T-helper 1 cell treated with Interleukin-12 subunit alpha and Interleukin-12 subunit beta and Interleukin-4 antibody, amounts not matched to agents 30 μg/mL and 1 μg/mL, for 36 hours (primary cell): ENCODE results near the gene EBP.

Source experiments
- H3K27ac Mint-ChIP-seq: one replicate; pipeline ENCODE4 v1.8.0; 2021; ENCODE audit warnings: mild to moderate bottlenecking, mixed read lengths
- H3K27me3 Mint-ChIP-seq: one replicate; pipeline ENCODE4 v1.8.0; 2021; ENCODE audit warnings: low read depth, mixed read lengths
- H3K36me3 Mint-ChIP-seq: one replicate; pipeline ENCODE4 v1.8.0; 2021; ENCODE audit warnings: low read depth, mixed read lengths
- H3K4me1 Mint-ChIP-seq: one replicate; pipeline ENCODE4 v1.8.0; 2021; ENCODE audit warnings: low read depth, mixed read lengths
- H3K4me3 Mint-ChIP-seq: one replicate; pipeline ENCODE4 v1.8.0; 2021; ENCODE audit warnings: mild to moderate bottlenecking, moderate library complexity, mixed read lengths
- H3K9me3 Mint-ChIP-seq: one replicate; pipeline ENCODE4 v1.8.0; 2021; ENCODE audit warnings: mixed read lengths

The EBP gene

GRCh38 chrX:48521353-48522243 is at the start of gene EBP:
Gene EBP, plus strand, starts transcription at chrX:48521808. Its CDS starts 1,964 bp downstream, at chrX:48523772.
- H3K4me1 Mint-ChIP-seq: peaks cover 25% of the 10 kb centered on the region
- H3K36me3 Mint-ChIP-seq: peaks cover 17% of the 10 kb centered on the region
- peak within 1 kb of the TSS; percentile 90 for H3K4me3 Mint-ChIP-seq
- H3K27me3 Mint-ChIP-seq: no peaks in the 10 kb centered on the region
- H3K9me3 Mint-ChIP-seq: no peaks in the 10 kb centered on the region
- H3K27ac Mint-ChIP-seq: peak within 1 kb of the TSS; percentile 96

GRCh38 chrX:48472225-48472624 is 49.4 kb upstream of the EBP start:
- peaks cover 8% of the 10 kb centered on the region for H3K36me3 Mint-ChIP-seq

GRCh38 chrX:48472851-48473703 is 48.5 kb upstream of the EBP start:
- H3K27ac Mint-ChIP-seq: no peak overlapping the region
- H3K9me3 Mint-ChIP-seq: no peaks in the 10 kb centered on the region
- peaks cover 6% of the 10 kb centered on the region for H3K36me3 Mint-ChIP-seq
- no peaks in the 10 kb centered on the region for H3K27me3 Mint-ChIP-seq
- H3K4me3 Mint-ChIP-seq: no peak overlapping the region
- H3K4me1 Mint-ChIP-seq: peaks cover 30% of the 10 kb centered on the region

More at GRCh38 chrX:48472225-48472624, 49.4 kb upstream of the EBP start:
- H3K4me1 Mint-ChIP-seq: peaks cover 26% of the 10 kb centered on the region
- H3K4me3 Mint-ChIP-seq: no peak overlapping the region
- no peak overlapping the region for H3K27ac Mint-ChIP-seq
- H3K27me3 Mint-ChIP-seq: no peaks in the 10 kb centered on the region
- no peaks in the 10 kb centered on the region for H3K9me3 Mint-ChIP-seq

- Mint-ChIP-seq H3K27me3 (no peaks in the 10 kb centered on the region), H3K36me3 (peaks cover 7% of the 10 kb centered on the region), H3K27ac (no peak overlapping the region), H3K4me1 (peaks cover 31% of the 10 kb centered on the region), H3K9me3 (no peaks in the 10 kb centered on the region), H3K4me3 (no peak overlapping the region)
Observed at GRCh38 chrX:48473704-48473990, 48.0 kb upstream of the EBP start.

GRCh38 chrX:48474127-48474526 is 47.5 kb upstream of the EBP start:
- Mint-ChIP-seq H3K4me1 (peaks cover 32% of the 10 kb centered on the region), H3K27ac (no peak overlapping the region), H3K9me3 (no peaks in the 10 kb centered on the region), H3K27me3 (no peaks in the 10 kb centered on the region), H3K36me3 (peaks cover 8% of the 10 kb centered on the region), H3K4me3 (peak overlapping the region; percentile 31)

GRCh38 chrX:48474581-48474980 is 47.0 kb upstream of the EBP start:
- Mint-ChIP-seq H3K9me3 (no peaks in the 10 kb centered on the region), H3K4me1 (peaks cover 31% of the 10 kb centered on the region), H3K27me3 (no peaks in the 10 kb centered on the region), H3K27ac (no peak overlapping the region), H3K4me3 (peak overlapping the region; percentile 96), H3K36me3 (peaks cover 9% of the 10 kb centered on the region)

- Mint-ChIP-seq H3K4me1 (peaks cover 26% of the 10 kb centered on the region), H3K4me3 (peak overlapping the region; percentile 96), H3K27ac (peak overlapping the region; percentile 95), H3K27me3 (no peaks in the 10 kb centered on the region), H3K9me3 (no peaks in the 10 kb centered on the region), H3K36me3 (peaks cover 13% of the 10 kb centered on the region)
Observed at GRCh38 chrX:48475296-48475695, 46.3 kb upstream of the EBP start.

GRCh38 chrX:48475774-48476577 is 45.6 kb upstream of the EBP start, which contains the start of gene FTSJ1:
Gene FTSJ1, plus strand, starts transcription at chrX:48476199. Its CDS starts 1,849 bp downstream, at chrX:48478048.
- Mint-ChIP-seq H3K4me3 (peak within 1 kb of the TSS; percentile 96), H3K36me3 (peaks cover 18% of the 10 kb centered on the region), H3K27me3 (no peaks in the 10 kb centered on the region), H3K9me3 (no peaks in the 10 kb centered on the region), H3K27ac (peak within 1 kb of the TSS; percentile 95), H3K4me1 (peaks cover 29% of the 10 kb centered on the region)

- Mint-ChIP-seq H3K27ac (peak overlapping the region; percentile 95), H3K4me3 (peak overlapping the region; percentile 96), H3K4me1 (peaks cover 28% of the 10 kb centered on the region), H3K36me3 (peaks cover 20% of the 10 kb centered on the region), H3K9me3 (no peaks in the 10 kb centered on the region), H3K27me3 (no peaks in the 10 kb centered on the region)
Observed at GRCh38 chrX:48476919-48477318, 44.7 kb upstream of the EBP start.

- Mint-ChIP-seq H3K27ac (no peak overlapping the region), H3K9me3 (no peaks in the 10 kb centered on the region), H3K4me1 (peaks cover 28% of the 10 kb centered on the region), H3K4me3 (no peak overlapping the region), H3K36me3 (peaks cover 20% of the 10 kb centered on the region), H3K27me3 (no peaks in the 10 kb centered on the region)
Observed at GRCh38 chrX:48477960-48478755, 43.5 kb upstream of the EBP start.

GRCh38 chrX:48478806-48479205 is 42.8 kb upstream of the EBP start:
- Mint-ChIP-seq H3K4me1 (peaks cover 28% of the 10 kb centered on the region), H3K27me3 (no peaks in the 10 kb centered on the region), H3K36me3 (peaks cover 20% of the 10 kb centered on the region), H3K4me3 (no peak overlapping the region), H3K27ac (no peak overlapping the region), H3K9me3 (no peaks in the 10 kb centered on the region)

GRCh38 chrX:48480142-48480541 is 41.5 kb upstream of the EBP start:
- peaks cover 20% of the 10 kb centered on the region for H3K36me3 Mint-ChIP-seq
- H3K4me3 Mint-ChIP-seq: no peak overlapping the region
- H3K27me3 Mint-ChIP-seq: no peaks in the 10 kb centered on the region
- no peak overlapping the region for H3K27ac Mint-ChIP-seq
- peaks cover 22% of the 10 kb centered on the region for H3K4me1 Mint-ChIP-seq
- H3K9me3 Mint-ChIP-seq: no peaks in the 10 kb centered on the region

GRCh38 chrX:48480583-48480982 is 41.0 kb upstream of the EBP start:
- H3K36me3 Mint-ChIP-seq: peaks cover 20% of the 10 kb centered on the region
- no peaks in the 10 kb centered on the region for H3K9me3 Mint-ChIP-seq
- H3K27me3 Mint-ChIP-seq: no peaks in the 10 kb centered on the region
- no peak overlapping the region for H3K27ac Mint-ChIP-seq
- peaks cover 21% of the 10 kb centered on the region for H3K4me1 Mint-ChIP-seq
- H3K4me3 Mint-ChIP-seq: no peak overlapping the region
